Amygdala (tissue), 56 donors: ENCODE measurements around the gene STX1A.
"Not testable (repeated sequence)": the region's sequence is repeated elsewhere in the genome, so short reads cannot be mapped to it uniquely, and the experiment has no call there.

Experiments used
- DNase-seq, 56 donors: peaks; one replicate each; lab custom pipeline; 2025; lab: John Stamatoyannopoulos, UW

STX1A gene

GRCh38 chr7:73688288-73688687, 31.2 kb downstream of the STX1A start:
- no peak for DNase-seq

- no peak for DNase-seq
These were observed 34.2 kb downstream of the STX1A start for GRCh38 chr7:73685311-73685710.

GRCh38 chr7:73683788-73684693, 35.4 kb downstream of the STX1A start:
- DNase-seq = no peak

- peak; percentile 66 to 96 (median 93) for DNase-seq
These were observed 36.2 kb downstream of the STX1A start, which contains the start of the genes BUD23 and DNAJC30 for GRCh38 chr7:73683056-73683787. TSS of gene BUD23 (plus strand) at chr7:73683597. CDS start at chr7:73683626, 29 bp downstream. TSS of gene DNAJC30 (minus strand) at chr7:73683453. CDS start at chr7:73683423, 30 bp downstream.

- DNase-seq = no peak
These were observed 36.8 kb downstream of the STX1A start for GRCh38 chr7:73682745-73683055.

GRCh38 chr7:73681031-73681430, 38.4 kb downstream of the STX1A start:
- no peak for DNase-seq

- no peak for DNase-seq
These were observed 39.0 kb downstream of the STX1A start for GRCh38 chr7:73680501-73680900.

- no peak for DNase-seq
These were observed 39.8 kb downstream of the STX1A start for GRCh38 chr7:73679709-73680108.

- DNase-seq = no peak
These were observed 40.6 kb downstream of the STX1A start for GRCh38 chr7:73678862-73679261.

GRCh38 chr7:73676062-73676461, 43.4 kb downstream of the STX1A start:
- not testable (repeated sequence) for DNase-seq

GRCh38 chr7:73674468-73675124, 44.9 kb downstream of the STX1A start:
- no peak for DNase-seq

GRCh38 chr7:73671857-73672445, 47.5 kb downstream of the STX1A start:
- DNase-seq = no peak

GRCh38 chr7:73671322-73671661, 48.2 kb downstream of the STX1A start:
- DNase-seq = no peak

GRCh38 chr7:73669858-73670385, 49.5 kb downstream of the STX1A start:
- no peak for DNase-seq

- no peak for DNase-seq
These were observed 50.2 kb downstream of the STX1A start for GRCh38 chr7:73669288-73669701.

- DNase-seq = no peak
These were observed 50.6 kb downstream of the STX1A start for GRCh38 chr7:73668886-73669230.

GRCh38 chr7:73668103-73668885, 51.2 kb downstream of the STX1A start:
- peak in 9 of 56 donors; percentile 4 to 47 (median 19) for DNase-seq

- peak; percentile 10 to 89 (median 68) for DNase-seq
These were observed 51.9 kb downstream of the STX1A start, which contains the start of gene VPS37D for GRCh38 chr7:73667344-73668102. TSS of gene VPS37D (plus strand) at chr7:73667831. CDS start at chr7:73667959, 128 bp downstream.

GRCh38 chr7:73663033-73663432, 56.4 kb downstream of the STX1A start:
- no peak for DNase-seq
